Neural crest cell (in vitro differentiated cells): ENCODE measurements around the gene KANK3. TPM values are rescaled to one million over a fixed set of nuclear protein-coding genes. Genes with fewer than 3 reads are reported as not detected.
"Not testable (repeated sequence)": the region's sequence is repeated elsewhere in the genome, so short reads cannot be mapped to it uniquely, and the experiment has no call there.

Experiments used
- DNase-seq: peaks from one replicate; pipeline ENCODE4 v3.0.0; 2021; ENCODE audit warnings: low read depth, mixed read lengths, low spot score
- H3K27ac Mint-ChIP-seq: one replicate; pipeline ENCODE4 v1.8.0; 2021; ENCODE audit warnings: mild to moderate bottlenecking, mixed read lengths; ENCODE audit not compliant: unreplicated experiment
- H3K27me3 Mint-ChIP-seq: 2 replicates; pipeline ENCODE4 v1.8.0; 2021; ENCODE audit warnings: low read depth, mild to moderate bottlenecking, mixed read lengths
- H3K36me3 Mint-ChIP-seq: 2 replicates; pipeline ENCODE4 v1.8.0; 2021; ENCODE audit warnings: low read depth, mild to moderate bottlenecking, mixed read lengths
- H3K4me1 Mint-ChIP-seq: 2 replicates; pipeline ENCODE4 v1.8.0; 2021; ENCODE audit warnings: mixed read lengths
- H3K4me3 Mint-ChIP-seq: one replicate; pipeline ENCODE4 v1.8.0; 2021; ENCODE audit warnings: mild to moderate bottlenecking, mixed read lengths
- H3K9me3 Mint-ChIP-seq: 2 replicates; pipeline ENCODE4 v1.8.0; 2021; ENCODE audit warnings: mixed read lengths
- microRNA-seq: library from miRNA; unstranded; fragments of <30 nt; microRNA quantifications from one replicate; pipeline ENCODE4, GENCODE V29; 2020
- total RNA-seq: library from RNA; stranded (reverse); gene quantifications from 2 replicates; pipeline ENCODE4 v1.2.1, GENCODE V29; 2021
- TF ChIP-seq, protein P1 (sequence below): fragments of 200-600 bp; sonication (generic); conservative IDR thresholded peaks from 2 replicates; pipeline ENCODE4 v1.5.0; 2021; ENCODE audit warnings: antibody characterized with exemption, mild to moderate bottlenecking

The KANK3 gene
- total RNA-seq, 1 donor from 2014 or later, result 0.77 TPM

DNA sequence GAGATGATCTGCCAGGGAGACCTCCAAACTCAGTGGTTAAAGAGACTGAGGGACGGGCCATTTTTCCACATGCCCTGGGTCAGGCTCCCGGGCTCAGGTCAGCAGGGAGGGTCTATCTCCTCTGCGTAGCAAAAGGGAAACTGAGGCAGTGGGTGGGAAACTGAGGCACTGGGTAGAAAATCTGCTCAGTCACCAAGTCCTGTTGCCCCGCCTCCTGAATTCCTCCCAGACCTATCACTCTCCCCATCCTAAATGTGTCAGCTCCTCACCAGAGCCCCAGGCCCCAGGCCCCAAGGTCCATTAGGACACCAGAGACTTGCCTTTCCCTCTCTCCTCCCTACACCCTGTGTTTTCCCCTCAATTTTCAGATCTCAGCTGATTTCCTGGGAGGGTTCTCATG is 37.3 kb downstream of the KANK3 start:
- Mint-ChIP-seq H3K9me3 (no peaks in the 10 kb centered on the region), H3K27ac (no peak overlapping the region), H3K27me3 (no peaks in the 10 kb centered on the region), H3K4me3 (peak overlapping the region; percentile 91), H3K36me3 (no peaks in the 10 kb centered on the region), H3K4me1 (peaks cover 28% of the 10 kb centered on the region)
- TF ChIP-seq, protein P1, sequence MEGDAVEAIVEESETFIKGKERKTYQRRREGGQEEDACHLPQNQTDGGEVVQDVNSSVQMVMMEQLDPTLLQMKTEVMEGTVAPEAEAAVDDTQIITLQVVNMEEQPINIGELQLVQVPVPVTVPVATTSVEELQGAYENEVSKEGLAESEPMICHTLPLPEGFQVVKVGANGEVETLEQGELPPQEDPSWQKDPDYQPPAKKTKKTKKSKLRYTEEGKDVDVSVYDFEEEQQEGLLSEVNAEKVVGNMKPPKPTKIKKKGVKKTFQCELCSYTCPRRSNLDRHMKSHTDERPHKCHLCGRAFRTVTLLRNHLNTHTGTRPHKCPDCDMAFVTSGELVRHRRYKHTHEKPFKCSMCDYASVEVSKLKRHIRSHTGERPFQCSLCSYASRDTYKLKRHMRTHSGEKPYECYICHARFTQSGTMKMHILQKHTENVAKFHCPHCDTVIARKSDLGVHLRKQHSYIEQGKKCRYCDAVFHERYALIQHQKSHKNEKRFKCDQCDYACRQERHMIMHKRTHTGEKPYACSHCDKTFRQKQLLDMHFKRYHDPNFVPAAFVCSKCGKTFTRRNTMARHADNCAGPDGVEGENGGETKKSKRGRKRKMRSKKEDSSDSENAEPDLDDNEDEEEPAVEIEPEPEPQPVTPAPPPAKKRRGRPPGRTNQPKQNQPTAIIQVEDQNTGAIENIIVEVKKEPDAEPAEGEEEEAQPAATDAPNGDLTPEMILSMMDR, result no peak
- no peak for DNase-seq

DNA sequence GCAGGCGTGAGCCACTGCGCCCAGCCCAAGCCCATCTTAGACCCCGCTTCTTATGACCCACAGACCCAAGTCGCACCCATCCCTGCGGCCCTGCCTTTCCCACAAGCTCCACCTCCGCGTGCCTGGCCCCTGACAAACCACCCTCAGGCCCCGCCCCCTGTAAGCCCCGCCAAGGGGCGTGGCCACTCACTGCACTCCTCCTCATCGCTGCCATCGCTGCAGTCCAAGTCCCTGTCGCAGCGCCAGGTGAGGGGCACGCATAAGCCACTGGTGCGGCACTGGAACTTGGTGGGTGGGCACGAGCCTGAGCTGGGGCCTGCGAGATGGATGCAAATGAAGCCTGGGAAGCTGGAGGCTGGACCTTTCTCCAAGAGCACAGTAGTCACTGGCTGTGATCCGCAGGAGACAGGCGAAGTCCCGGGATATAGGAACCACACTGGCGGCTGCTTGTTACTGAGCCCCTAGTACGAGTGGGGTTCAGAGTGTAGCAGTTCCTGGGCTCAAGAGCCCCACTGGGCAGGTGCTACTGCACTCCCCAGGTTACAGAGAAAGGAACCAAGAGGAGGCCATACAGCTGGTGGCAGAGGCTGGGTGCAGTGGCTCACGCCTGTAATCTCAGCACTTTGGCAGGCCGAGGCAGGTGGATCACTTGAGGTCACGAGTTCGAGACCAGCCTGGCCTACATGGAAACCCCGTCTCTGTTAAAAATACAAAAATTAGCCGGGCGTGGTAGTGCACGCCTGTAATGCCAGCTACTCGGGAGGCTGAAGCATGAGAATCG is 38.0 kb downstream of the KANK3 start:
- H3K36me3 Mint-ChIP-seq, result no peaks in the 10 kb centered on the region
- TF ChIP-seq, protein P1, result no peak
- H3K9me3 Mint-ChIP-seq, result no peaks in the 10 kb centered on the region
- H3K4me3 Mint-ChIP-seq, result peak overlapping the region; percentile 59
- H3K27me3 Mint-ChIP-seq, result no peaks in the 10 kb centered on the region
- peak; percentile 50 for DNase-seq
- peaks cover 28% of the 10 kb centered on the region for H3K4me1 Mint-ChIP-seq
- H3K27ac Mint-ChIP-seq, result no peak overlapping the region

DNA sequence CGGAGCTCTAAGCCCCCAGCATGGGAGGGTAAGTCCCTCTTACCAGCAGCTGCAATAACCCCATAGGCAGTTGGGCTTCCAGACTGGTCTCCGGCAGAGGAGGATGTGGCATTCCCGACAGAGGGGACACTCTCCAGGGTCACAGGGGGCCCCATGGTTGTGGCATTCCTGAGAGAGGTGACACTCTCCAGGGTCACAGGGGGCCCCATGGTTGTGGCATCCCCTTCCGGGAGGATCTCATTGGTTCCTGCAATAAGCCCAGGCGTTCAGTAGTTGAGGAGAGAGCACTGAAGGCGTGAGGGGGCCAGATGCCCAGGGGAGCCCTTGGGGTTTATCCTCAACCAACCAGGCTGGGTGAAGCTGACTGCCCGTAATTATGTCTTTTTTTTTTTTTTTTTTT is 40.3 kb downstream of the KANK3 start:
- DNase-seq, result peak; percentile 0
- Mint-ChIP-seq H3K9me3 (no peaks in the 10 kb centered on the region), H3K27ac (peak overlapping the region; percentile 35), H3K4me1 (peaks cover 18% of the 10 kb centered on the region), H3K27me3 (no peaks in the 10 kb centered on the region), H3K4me3 (no peak overlapping the region), H3K36me3 (no peaks in the 10 kb centered on the region)
- TF ChIP-seq, protein P1, result no peak

DNA sequence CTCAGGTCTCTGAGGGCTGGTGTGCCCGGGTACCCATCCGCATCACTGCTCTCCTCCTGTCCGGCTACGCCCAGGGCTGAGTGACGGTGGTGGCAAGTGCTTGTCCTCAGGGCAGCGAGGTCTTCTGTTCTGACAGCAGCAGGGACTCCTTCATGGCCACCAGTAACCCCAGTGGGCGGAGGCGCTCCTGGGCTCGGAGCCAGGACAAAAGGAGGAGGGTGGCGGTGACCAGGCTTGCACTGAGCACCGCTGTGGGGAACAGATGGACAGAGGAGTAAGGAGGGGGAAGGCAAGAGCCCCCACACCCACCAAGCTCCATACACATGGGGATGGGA is 40.7 kb downstream of the KANK3 start:
- H3K27ac Mint-ChIP-seq, result no peak overlapping the region
- peak; percentile 0 for DNase-seq
- no peaks in the 10 kb centered on the region for H3K9me3 Mint-ChIP-seq
- H3K4me1 Mint-ChIP-seq, result peaks cover 14% of the 10 kb centered on the region
- H3K27me3 Mint-ChIP-seq, result no peaks in the 10 kb centered on the region
- no peak overlapping the region for H3K4me3 Mint-ChIP-seq
- H3K36me3 Mint-ChIP-seq, result no peaks in the 10 kb centered on the region
- TF ChIP-seq, protein P1, result no peak

DNA sequence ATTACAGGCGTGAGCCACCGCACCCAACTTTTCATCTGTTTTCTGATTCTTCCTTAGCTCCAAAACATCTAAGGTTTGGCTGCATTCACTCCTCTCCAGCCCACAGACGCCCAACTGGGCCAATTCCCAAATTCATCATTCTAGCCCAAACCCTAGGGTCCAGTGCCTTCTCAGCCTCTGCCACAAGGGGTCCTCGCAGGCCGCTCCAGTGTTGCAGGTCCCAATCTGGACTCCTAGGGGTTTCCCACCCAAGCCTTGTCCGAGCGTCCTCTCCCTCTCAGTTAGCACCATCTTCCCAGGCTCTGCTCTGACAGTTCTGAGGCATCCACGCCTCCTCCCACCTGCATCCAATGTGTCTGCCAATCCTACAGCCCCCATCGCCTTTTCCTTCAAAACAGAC is 51.7 kb downstream of the KANK3 start:
- H3K9me3 Mint-ChIP-seq, H3K27ac Mint-ChIP-seq, H3K4me3 Mint-ChIP-seq, H3K27me3 Mint-ChIP-seq, H3K36me3 Mint-ChIP-seq, DNase-seq, H3K4me1 Mint-ChIP-seq: not testable (repeated sequence)

DNA sequence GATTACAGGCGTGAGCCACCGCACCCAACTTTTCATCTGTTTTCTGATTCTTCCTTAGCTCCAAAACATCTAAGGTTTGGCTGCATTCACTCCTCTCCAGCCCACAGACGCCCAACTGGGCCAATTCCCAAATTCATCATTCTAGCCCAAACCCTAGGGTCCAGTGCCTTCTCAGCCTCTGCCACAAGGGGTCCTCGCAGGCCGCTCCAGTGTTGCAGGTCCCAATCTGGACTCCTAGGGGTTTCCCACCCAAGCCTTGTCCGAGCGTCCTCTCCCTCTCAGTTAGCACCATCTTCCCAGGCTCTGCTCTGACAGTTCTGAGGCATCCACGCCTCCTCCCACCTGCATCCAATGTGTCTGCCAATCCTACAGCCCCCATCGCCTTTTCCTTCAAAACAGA is 66.6 kb downstream of the KANK3 start:
- H3K4me1 Mint-ChIP-seq, H3K27me3 Mint-ChIP-seq, H3K27ac Mint-ChIP-seq, H3K4me3 Mint-ChIP-seq, H3K9me3 Mint-ChIP-seq, H3K36me3 Mint-ChIP-seq, DNase-seq: not testable (repeated sequence)

Small RNA genes within 50 kb of the gene (microRNA-seq; reads per million reads assigned to microRNA genes)
- 7.7 reads per million, percentile 11 among the genes with 10 or more reads in this experiment for gene MIR4999

Other genes with a start within 250 kb of the KANK3 start
- 12.8 and 13.9 TPM in 2 replicates for gene FBN3, start 193.7 kb downstream of the KANK3 start, total RNA-seq
- gene CERS4, start 133.9 kb downstream of the KANK3 start, total RNA-seq, result 30.0 and 31.3 TPM in 2 replicates
- 64.5 and 68.5 TPM in 2 replicates for gene CD320, start 34.9 kb downstream of the KANK3 start, total RNA-seq
- 50.9 and 51.8 TPM in 2 replicates for gene NDUFA7, start 21.9 kb downstream of the KANK3 start, total RNA-seq
- gene RPS28, start 21.8 kb downstream of the KANK3 start, total RNA-seq, result 1,577 and 1,634 TPM in 2 replicates
- gene ANGPTL4, start 20.9 kb upstream of the KANK3 start, total RNA-seq, result not detected in 2 replicates
- gene RAB11B, start 47.1 kb upstream of the KANK3 start, total RNA-seq, result 121 and 135 TPM in 2 replicates
- 13.6 and 14.6 TPM in 2 replicates for gene MARCHF2, start 70.0 kb upstream of the KANK3 start, total RNA-seq
- 493 and 498 TPM in 2 replicates for gene HNRNPM, start 101.7 kb upstream of the KANK3 start, total RNA-seq
- 0.21 and 0.55 TPM in 2 replicates for gene PRAM1, start 159.4 kb upstream of the KANK3 start, total RNA-seq
- gene ZNF414, start 170.9 kb upstream of the KANK3 start, total RNA-seq, result 31.1 and 31.8 TPM in 2 replicates
- 0.33 and 0.77 TPM in 2 replicates for gene MYO1F, start 234.2 kb upstream of the KANK3 start, total RNA-seq